Measurements from ENCODE around the gene LRRC14B.
"Not testable (repeated sequence)": the region's sequence is repeated elsewhere in the genome, so short reads cannot be mapped to it uniquely, and the experiment has no call there.

DNA sequence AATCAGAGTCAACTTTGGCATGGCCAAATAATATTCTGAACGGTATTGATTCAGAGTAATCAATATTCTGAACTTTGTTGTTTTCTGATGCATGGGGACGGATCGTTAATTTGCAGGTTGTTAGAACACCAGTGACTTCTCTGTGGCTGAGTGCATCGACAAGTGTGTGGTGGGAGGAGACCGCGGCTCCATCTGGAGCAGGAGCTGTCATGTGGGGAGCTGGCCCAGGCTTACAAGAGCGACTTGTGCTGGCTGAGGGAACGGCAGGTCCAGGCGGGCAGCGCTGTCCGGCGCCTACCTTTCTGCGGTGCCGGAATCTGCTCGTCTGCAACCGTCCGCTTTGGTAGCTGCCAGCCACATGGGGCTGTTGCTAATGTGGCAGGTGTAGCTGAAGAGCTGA, 36.1 kb downstream of the LRRC14B start:
- TF ChIP-seq POLR2A (IDR thresholded peaks at IDR 0.05), result not testable (repeated sequence)
- TF ChIP-seq, protein P1, sequence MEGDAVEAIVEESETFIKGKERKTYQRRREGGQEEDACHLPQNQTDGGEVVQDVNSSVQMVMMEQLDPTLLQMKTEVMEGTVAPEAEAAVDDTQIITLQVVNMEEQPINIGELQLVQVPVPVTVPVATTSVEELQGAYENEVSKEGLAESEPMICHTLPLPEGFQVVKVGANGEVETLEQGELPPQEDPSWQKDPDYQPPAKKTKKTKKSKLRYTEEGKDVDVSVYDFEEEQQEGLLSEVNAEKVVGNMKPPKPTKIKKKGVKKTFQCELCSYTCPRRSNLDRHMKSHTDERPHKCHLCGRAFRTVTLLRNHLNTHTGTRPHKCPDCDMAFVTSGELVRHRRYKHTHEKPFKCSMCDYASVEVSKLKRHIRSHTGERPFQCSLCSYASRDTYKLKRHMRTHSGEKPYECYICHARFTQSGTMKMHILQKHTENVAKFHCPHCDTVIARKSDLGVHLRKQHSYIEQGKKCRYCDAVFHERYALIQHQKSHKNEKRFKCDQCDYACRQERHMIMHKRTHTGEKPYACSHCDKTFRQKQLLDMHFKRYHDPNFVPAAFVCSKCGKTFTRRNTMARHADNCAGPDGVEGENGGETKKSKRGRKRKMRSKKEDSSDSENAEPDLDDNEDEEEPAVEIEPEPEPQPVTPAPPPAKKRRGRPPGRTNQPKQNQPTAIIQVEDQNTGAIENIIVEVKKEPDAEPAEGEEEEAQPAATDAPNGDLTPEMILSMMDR (IDR thresholded peaks at IDR 0.05), result not testable (repeated sequence)

Measured in thyroid gland (tissue), 4 donors.